ENCODE data around the gene TMCO1.
"Not testable (repeated sequence)": the region's sequence is repeated elsewhere in the genome, so short reads cannot be mapped to it uniquely, and the experiment has no call there.

TMCO1 gene, protein sequence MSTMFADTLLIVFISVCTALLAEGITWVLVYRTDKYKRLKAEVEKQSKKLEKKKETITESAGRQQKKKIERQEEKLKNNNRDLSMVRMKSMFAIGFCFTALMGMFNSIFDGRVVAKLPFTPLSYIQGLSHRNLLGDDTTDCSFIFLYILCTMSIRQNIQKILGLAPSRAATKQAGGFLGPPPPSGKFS

DNA sequence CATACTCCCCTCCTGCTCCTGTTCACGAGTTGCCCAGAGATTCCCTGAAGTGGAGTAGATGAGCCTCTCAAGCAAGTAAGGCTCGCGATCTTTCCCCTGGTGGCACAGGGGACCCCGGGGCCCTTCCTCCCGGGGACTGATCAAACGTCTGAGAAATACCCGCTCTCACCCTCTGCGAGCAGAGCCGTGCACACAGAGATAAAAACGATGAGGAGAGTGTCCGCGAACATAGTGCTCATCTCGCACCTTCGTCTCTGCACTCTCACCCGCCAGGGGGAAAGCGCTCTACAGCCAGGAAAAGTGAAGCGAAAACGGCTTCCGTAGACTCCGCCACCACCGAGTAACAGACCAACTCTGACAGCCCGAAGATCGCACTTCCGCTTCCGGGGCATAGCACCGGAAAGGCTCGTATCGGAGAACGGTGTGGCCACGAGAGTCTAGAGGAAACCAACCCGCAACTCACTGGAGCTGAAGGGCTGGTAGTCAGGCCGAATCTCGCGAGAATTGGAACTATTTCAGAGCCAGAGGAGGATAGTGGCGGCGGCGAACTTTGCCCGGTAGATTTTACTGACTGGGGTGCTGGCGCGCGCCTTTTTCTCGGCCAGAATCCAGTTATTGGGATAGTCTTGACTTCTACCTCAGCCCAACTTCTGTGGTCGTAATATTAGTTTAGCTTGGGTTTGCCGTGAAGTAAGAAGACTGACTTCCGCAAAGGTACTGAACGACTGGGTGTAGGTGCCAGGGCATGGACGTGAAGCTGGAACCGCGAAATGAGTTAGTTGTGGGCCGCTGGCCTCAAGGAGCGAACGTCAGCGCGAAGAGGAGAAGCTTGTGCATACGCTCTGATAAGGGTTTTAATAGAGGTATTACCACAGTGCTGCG is at the start of gene TMCO1:
TSS of gene TMCO1 (minus strand) at position 356 of the 882 bp plus-strand sequence. CDS start at position 239, 117 bp downstream.
- DNase-seq, result peak; percentile 97

DNA sequence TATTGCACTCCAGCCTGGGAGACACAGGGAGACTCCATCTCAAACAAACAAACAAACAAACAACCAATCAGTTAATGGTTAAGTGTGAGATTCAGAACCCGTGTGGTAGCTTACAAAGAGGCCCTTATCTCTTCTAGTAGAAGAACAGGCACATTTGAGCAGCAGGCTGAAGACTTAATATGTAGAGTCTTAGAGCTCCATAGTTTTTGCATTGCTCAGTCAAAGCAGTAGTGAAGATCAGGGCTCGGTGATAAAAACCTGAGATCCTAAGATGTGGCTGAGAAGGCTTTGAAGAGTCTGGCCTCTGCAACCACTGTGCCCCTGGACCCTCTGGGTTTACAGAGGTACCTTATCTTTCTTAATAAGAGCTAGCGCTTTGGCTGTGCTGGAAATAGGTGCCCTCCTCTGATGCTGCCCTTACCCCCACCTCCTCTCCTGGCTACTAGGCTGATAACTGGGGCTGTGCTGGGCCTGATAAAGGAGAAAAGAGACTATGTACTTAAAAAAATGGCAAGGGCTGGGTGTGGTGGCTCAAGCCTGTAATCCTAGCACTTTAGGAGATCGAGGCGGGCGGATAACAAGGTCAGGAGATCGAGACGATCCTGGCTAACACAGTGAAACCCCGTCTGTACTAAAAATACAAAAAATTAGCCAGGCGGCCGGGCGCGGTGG is 48.3 kb upstream of the TMCO1 start:
- no peak for DNase-seq

GRCh38 chr1:165816157-165816556 is 47.5 kb upstream of the TMCO1 start:
- no peak for DNase-seq

GRCh38 chr1:165815725-165816124 is 47.1 kb upstream of the TMCO1 start:
- peak; percentile 17 for DNase-seq

GRCh38 chr1:165807613-165808012 is 38.9 kb upstream of the TMCO1 start:
- no peak for DNase-seq

DNA sequence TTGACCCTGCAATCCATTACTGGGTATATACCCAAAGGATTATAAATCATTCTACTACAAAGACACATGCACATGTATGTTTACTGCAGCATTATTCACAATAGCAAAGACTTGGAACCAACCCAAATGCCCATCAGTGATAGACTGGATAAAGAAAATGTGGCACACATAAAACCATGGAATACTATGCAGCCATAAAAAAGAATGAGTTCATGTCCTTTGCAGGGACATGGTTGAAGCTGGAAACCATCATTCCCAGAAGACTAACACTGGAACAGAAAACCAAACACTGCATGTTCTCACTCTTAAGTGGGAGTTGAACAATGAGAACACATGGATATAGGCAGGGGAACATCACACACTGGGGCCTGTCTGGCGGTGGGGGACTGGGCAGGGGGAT is 35.8 kb upstream of the TMCO1 start:
- not testable (repeated sequence) for DNase-seq

DNA sequence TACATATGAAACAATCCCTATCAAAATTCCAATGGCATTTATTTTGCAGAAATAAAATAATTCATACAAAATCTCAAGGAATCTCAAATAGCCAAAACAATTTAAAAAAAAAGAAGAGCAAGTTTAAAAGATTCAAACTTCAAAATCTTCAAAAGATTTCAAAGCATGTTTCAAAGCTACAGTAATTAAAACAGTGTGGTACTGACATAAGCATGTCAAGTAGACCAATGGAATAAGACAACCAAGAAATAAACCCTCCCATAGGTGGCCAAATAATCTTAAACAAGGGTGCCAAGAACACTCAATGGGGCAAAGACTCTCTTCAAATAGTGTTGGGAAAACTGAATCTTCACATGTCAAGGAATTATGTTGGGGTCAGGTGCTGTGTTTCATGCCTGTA is 30.7 kb upstream of the TMCO1 start:
- no peak for DNase-seq

GRCh38 chr1:165795894-165796293 is 27.2 kb upstream of the TMCO1 start:
- DNase-seq, result no peak

DNA sequence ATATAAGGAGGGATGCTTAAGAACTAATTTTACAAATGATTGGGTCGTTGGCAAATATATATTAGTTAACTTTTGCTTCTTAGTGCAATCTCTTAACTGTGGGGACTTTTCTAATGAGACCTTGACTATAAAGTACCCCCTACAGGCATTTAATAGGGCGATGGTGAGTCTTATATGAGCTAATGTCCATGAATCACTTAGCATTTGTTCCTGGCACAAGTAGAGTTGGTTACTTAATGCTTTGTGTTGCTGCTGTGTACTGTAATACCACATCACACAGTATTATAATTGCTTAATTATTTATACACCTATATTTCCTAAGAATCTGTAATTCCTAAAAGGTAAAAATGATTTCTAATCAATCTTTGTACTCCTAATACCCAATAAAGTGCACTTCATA is 25.3 kb upstream of the TMCO1 start:
- DNase-seq, result no peak

GRCh38 chr1:165787741-165788140 is 19.1 kb upstream of the TMCO1 start:
- no peak for DNase-seq

- not testable (repeated sequence) for DNase-seq
These were observed 14.9 kb upstream of the TMCO1 start for GRCh38 chr1:165783519-165783918.

DNA sequence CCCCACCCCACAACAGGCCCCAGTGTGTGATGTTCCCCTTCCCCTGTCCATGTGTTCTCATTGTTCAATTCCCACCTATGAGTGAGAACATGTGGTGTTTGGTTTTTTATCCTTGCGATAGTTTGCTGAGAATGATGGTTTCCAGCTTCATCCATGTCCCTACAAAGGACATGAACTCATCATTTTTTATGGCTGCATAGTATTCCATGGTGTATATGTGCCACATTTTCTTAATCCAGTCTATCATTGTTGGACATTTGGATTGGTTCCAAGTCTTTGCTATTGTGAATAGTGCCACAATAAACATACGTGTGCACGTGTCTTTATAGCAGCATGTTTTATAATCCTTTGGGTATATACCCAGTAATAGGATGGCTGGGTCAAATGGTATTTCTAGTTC is 9.5 kb upstream of the TMCO1 start:
- DNase-seq, result not testable (repeated sequence)

GRCh38 chr1:165773324-165773965 is 4.8 kb upstream of the TMCO1 start:
- peak; percentile 51 for DNase-seq

DNA sequence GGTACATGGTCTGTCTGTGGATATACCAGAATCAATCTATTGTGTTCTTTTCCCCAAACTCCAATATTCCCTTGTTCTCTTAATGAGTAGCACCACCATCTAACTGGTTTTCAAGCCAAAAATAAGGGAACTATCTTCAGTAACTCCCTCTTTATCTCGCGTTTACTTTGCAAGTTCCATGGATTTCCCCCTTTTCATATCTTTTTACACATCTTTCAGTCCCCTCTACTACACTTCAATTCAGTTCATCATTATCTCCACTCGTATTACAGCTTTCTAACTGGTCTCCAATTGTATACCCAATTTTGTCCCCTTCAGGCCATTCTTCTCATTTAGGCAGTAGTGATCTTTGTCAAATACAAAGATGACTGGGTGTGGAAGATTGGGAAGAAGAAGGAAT is 4.1 kb upstream of the TMCO1 start:
- DNase-seq, result no peak

GRCh38 chr1:165764277-165764676 is 4.4 kb downstream of the TMCO1 start:
- DNase-seq, result no peak

GRCh38 chr1:165763442-165763841 is 5.2 kb downstream of the TMCO1 start:
- no peak for DNase-seq

- DNase-seq, result no peak
These were observed 5.9 kb downstream of the TMCO1 start for GRCh38 chr1:165762725-165763124.

GRCh38 chr1:165759095-165759494 is 9.6 kb downstream of the TMCO1 start:
- DNase-seq, result no peak

DNA sequence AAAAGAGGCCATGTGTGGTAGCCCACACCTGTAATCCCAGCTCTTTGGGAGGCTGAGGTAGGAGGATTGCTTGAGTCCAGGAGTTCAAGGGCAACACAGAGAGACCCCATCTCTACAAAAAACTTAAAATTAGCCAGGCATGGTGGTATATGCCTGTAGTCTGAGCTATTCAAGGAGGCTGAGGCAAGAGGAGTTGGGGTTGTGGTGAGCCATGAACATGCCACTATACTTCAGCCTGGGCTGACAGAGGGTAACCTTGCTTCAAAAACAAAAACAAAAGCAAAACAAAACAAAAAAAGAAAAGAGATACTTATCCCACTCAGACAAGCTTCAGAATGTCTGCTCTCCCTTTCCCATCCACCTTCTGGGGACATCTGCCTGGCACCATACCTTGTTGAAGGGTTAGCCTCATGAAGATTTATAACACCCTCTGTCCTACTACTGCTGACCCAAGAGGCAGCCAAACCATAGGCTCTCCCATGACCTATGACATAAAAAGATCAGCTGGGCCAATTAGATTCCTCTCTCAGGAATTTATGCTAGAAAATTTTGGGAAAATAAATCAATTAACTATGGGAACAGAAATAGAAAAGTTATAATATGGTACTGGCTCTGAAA is 13.2 kb downstream of the TMCO1 start:
- DNase-seq, result no peak

DNA sequence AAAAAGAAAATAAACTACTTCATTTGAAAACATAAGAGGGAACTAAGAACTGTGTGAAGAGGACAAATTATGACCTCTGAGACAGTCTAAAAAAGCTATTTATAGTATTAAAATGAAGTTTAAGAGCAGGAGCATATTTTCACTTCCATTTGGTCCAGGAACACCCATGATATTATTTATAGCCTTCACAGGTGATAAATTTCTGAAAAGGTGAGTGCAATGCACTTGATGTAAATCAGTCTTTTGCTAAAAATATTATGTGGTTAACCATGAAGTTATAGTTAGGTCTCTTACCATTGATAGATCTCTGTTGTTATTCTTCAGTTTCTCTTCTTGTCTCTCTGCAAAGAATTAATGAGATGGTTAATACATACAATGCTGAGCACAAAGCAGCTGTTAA is 14.7 kb downstream of the TMCO1 start:
- DNase-seq, result no peak

DNA sequence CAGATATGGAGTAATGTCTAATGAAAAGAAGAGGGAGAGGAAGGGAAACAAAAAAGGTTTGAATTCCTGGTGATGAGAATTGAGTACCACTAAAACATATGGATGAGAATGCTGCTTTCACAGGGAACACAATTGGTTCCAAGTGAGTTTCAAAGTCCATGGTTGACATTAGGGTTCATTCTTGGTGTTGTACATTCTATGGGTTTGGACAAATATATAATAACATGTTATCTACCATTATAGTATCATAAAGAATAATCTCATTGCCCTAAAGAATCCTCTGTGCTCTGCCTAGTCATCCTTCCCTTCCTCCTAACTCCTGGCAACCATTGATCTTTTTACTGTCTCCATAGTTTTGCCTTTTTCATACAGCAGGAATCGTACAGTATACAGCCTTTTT is 20.1 kb downstream of the TMCO1 start:
- DNase-seq, result no peak

GRCh38 chr1:165747632-165748447 is 20.8 kb downstream of the TMCO1 start:
- no peak for DNase-seq

Data from amniotic stem cell (primary cell).